ENCODE data around the gene SYT12.
A peak's percentile ranks its signal among the peaks of the same experiment; 100 is the strongest.

The SYT12 gene

DNA sequence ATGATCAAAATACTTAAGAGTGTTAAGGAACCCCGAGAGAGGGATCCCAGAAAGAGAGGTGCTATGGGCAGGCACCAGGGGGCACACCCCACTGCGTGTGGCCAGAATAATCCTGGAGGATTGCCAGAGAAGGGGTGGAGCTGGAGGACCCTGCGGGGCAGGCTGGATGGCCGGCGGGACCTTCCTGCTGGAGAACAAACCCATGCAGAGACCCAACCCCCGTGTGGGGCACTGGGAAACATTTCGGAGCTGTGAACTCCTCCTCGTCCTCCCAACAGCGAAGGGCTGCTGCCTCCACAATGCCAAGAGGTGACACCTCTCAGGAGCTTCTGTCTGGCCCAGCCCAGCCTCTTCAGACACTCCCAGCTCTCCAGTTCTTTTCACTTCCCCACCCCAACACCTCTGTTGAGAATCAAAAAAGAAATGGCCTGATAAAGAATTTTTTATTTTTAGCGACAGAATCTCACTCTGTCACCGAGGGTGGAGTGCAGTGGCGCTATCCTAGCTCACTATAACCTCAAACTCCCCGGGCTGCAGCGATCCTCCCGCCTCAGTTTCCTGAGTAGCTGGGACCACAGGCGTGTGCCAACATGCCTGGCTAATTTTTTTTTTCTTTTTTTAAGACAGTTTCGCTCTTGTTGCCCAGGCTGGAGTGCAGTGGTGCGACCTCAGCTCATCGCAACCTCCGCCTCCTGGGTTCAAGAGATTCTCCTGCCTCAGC is 59.3 kb downstream of the SYT12 start:
- Histone ChIP-seq H3K36me3 (replicated peaks; ENCODE audit: low read depth, low read length) (no peaks in the 10 kb centered on the region), H3K27me3 (ENCODE audit: low read depth, low read length) (no peaks in the 10 kb centered on the region), H3K4me3 (ENCODE audit: low read length) (peak overlapping the region; percentile 73), H2AFZ (ENCODE audit: low read depth, low read length) (peak overlapping the region; percentile 72), H4K20me1 (ENCODE audit: insufficient read depth, low read length) (no peaks in the 10 kb centered on the region), H3K9ac (ENCODE audit: low read length) (peak overlapping the region; percentile 47), H3K27ac (ENCODE audit: low read length) (no peak overlapping the region), H3K9me3 (ENCODE audit: insufficient read depth, low read length) (no peaks in the 10 kb centered on the region), H3K79me2 (ENCODE audit: low read length) (peaks cover 4% of the 10 kb centered on the region; the same call in 1 of the 2 replicates), H3K4me2 (ENCODE audit: low read length) (peak overlapping the region; percentile 95), H3K4me1 (ENCODE audit: low read length) (peaks cover 23% of the 10 kb centered on the region)
- no peak for TF ChIP-seq EZH2phosphoT487 (IDR thresholded peaks at IDR 0.05; ENCODE audit: low read depth)
- TF ChIP-seq, protein P1, sequence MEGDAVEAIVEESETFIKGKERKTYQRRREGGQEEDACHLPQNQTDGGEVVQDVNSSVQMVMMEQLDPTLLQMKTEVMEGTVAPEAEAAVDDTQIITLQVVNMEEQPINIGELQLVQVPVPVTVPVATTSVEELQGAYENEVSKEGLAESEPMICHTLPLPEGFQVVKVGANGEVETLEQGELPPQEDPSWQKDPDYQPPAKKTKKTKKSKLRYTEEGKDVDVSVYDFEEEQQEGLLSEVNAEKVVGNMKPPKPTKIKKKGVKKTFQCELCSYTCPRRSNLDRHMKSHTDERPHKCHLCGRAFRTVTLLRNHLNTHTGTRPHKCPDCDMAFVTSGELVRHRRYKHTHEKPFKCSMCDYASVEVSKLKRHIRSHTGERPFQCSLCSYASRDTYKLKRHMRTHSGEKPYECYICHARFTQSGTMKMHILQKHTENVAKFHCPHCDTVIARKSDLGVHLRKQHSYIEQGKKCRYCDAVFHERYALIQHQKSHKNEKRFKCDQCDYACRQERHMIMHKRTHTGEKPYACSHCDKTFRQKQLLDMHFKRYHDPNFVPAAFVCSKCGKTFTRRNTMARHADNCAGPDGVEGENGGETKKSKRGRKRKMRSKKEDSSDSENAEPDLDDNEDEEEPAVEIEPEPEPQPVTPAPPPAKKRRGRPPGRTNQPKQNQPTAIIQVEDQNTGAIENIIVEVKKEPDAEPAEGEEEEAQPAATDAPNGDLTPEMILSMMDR (IDR thresholded peaks at IDR 0.05; ENCODE audit: low read depth, low read length): peak; percentile 29; the same call in 1 of the 2 replicates

DNA sequence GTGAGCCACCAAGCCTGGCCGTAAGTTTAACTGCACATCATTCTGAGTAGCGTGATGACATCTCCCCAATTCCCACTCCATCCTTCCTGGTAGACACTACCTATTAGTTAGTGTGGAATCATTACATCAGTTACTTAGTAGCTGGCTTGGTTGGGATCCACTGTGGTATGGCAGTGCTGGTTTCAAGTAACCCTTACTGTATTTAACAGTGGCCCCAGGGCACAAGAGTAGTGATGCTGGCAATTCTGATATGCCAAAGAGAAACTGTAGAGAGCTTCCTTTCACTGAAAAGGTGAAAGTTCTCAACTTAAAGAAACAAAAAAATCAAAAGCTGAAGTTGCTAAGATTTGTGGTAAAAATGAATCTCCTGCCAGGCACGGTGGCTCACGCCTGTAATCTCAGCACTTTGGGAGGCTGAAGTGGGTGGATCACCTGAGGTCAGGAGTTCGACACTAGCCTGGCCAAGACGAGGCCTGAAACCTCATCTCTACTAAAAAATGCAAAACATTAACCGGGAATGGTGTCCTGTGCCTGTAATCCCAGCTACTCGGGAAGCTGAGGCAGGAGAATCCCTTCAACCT is 60.9 kb downstream of the SYT12 start:
- H3K9me3 ChIP-seq (ENCODE audit: insufficient read depth, low read length): no peaks in the 10 kb centered on the region
- no peak overlapping the region for H3K9ac ChIP-seq (ENCODE audit: low read length)
- no peak overlapping the region for H3K4me3 ChIP-seq (ENCODE audit: low read length)
- H3K4me1 ChIP-seq (ENCODE audit: low read length): peaks cover 17% of the 10 kb centered on the region
- no peak overlapping the region for H2AFZ ChIP-seq (ENCODE audit: low read depth, low read length)
- peaks cover 4% of the 10 kb centered on the region; the same call in 1 of the 2 replicates for H3K79me2 ChIP-seq (ENCODE audit: low read length)
- H3K4me2 ChIP-seq (ENCODE audit: low read length): no peak overlapping the region
- no peak for TF ChIP-seq EZH2phosphoT487 (IDR thresholded peaks at IDR 0.05; ENCODE audit: low read depth)
- TF ChIP-seq, protein P1 (IDR thresholded peaks at IDR 0.05; ENCODE audit: low read depth, low read length): no peak
- H3K36me3 ChIP-seq (replicated peaks; ENCODE audit: low read depth, low read length): no peaks in the 10 kb centered on the region
- no peaks in the 10 kb centered on the region for H3K27me3 ChIP-seq (ENCODE audit: low read depth, low read length)
- no peaks in the 10 kb centered on the region for H4K20me1 ChIP-seq (ENCODE audit: insufficient read depth, low read length)
- no peak overlapping the region for H3K27ac ChIP-seq (ENCODE audit: low read length)

DNA sequence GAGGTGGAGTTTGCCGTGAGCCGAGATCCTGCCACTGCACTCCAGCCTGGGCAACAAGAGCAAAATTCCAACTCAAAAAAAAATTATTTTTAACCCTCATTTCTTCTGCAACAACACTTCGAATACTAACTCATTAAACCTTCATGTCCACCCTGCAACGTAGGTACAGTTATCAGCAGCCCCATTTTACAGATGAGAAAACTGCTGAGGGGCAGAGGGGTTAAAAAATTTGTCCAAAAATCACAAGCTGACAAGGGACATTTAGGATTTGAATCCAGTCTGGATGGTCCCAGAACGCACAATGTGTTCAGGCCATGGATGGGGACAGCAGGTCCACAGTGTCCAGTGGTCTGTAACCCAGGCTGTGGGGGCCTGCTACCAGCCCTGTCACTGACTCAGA is 62.7 kb downstream of the SYT12 start:
- Histone ChIP-seq H3K27ac (ENCODE audit: low read length) (no peak overlapping the region), H3K36me3 (replicated peaks; ENCODE audit: low read depth, low read length) (no peaks in the 10 kb centered on the region), H3K4me3 (ENCODE audit: low read length) (no peak overlapping the region), H3K79me2 (ENCODE audit: low read length) (peaks cover 4% of the 10 kb centered on the region; the same call in 1 of the 2 replicates), H2AFZ (ENCODE audit: low read depth, low read length) (no peak overlapping the region), H3K4me2 (ENCODE audit: low read length) (no peak overlapping the region), H3K27me3 (ENCODE audit: low read depth, low read length) (no peaks in the 10 kb centered on the region), H3K9ac (ENCODE audit: low read length) (no peak overlapping the region), H3K9me3 (ENCODE audit: insufficient read depth, low read length) (no peaks in the 10 kb centered on the region), H3K4me1 (ENCODE audit: low read length) (peaks cover 10% of the 10 kb centered on the region), H4K20me1 (ENCODE audit: insufficient read depth, low read length) (no peaks in the 10 kb centered on the region)
- TF ChIP-seq, protein P1 (IDR thresholded peaks at IDR 0.05; ENCODE audit: low read depth, low read length): no peak
- TF ChIP-seq EZH2phosphoT487 (IDR thresholded peaks at IDR 0.05; ENCODE audit: low read depth): no peak

DNA sequence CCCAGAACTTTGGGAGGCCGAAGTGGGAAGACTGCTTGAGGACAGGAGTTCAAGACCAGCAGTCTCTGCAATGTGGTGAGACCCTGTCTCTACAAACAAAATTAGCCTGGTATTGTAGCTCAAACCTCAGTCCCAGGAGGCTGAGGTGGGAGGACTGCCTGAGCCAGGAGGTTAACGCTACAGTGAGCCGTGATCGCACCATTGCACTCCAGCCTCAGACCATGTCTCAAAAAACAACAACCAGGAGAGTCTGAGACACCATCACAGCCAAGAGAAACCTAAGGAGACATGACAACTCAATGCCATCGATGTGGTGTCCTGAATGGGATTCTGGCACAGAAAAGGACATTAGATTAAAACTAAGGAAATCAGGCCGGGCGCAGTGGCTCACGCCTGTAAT is 67.8 kb downstream of the SYT12 start:
- Histone ChIP-seq H3K4me1 (ENCODE audit: low read length) (peaks cover 10% of the 10 kb centered on the region), H3K9ac (ENCODE audit: low read length) (no peak overlapping the region), H3K27ac (ENCODE audit: low read length) (no peak overlapping the region), H3K4me2 (ENCODE audit: low read length) (no peak overlapping the region), H3K27me3 (ENCODE audit: low read depth, low read length) (no peaks in the 10 kb centered on the region), H3K4me3 (ENCODE audit: low read length) (no peak overlapping the region), H4K20me1 (ENCODE audit: insufficient read depth, low read length) (no peaks in the 10 kb centered on the region), H3K79me2 (ENCODE audit: low read length) (0 out of 2 replicates have a peak, but pooled peaks cover 3% of the 10 kb centered on the region), H3K9me3 (ENCODE audit: insufficient read depth, low read length) (no peaks in the 10 kb centered on the region), H2AFZ (ENCODE audit: low read depth, low read length) (no peak overlapping the region), H3K36me3 (replicated peaks; ENCODE audit: low read depth, low read length) (no peaks in the 10 kb centered on the region)
- TF ChIP-seq EZH2phosphoT487 (IDR thresholded peaks at IDR 0.05; ENCODE audit: low read depth): no peak
- TF ChIP-seq, protein P1 (IDR thresholded peaks at IDR 0.05; ENCODE audit: low read depth, low read length): no peak

All from OCI-LY3 (cell line).